ENCODE measurements around the gene STK25.

Gene STK25

DNA sequence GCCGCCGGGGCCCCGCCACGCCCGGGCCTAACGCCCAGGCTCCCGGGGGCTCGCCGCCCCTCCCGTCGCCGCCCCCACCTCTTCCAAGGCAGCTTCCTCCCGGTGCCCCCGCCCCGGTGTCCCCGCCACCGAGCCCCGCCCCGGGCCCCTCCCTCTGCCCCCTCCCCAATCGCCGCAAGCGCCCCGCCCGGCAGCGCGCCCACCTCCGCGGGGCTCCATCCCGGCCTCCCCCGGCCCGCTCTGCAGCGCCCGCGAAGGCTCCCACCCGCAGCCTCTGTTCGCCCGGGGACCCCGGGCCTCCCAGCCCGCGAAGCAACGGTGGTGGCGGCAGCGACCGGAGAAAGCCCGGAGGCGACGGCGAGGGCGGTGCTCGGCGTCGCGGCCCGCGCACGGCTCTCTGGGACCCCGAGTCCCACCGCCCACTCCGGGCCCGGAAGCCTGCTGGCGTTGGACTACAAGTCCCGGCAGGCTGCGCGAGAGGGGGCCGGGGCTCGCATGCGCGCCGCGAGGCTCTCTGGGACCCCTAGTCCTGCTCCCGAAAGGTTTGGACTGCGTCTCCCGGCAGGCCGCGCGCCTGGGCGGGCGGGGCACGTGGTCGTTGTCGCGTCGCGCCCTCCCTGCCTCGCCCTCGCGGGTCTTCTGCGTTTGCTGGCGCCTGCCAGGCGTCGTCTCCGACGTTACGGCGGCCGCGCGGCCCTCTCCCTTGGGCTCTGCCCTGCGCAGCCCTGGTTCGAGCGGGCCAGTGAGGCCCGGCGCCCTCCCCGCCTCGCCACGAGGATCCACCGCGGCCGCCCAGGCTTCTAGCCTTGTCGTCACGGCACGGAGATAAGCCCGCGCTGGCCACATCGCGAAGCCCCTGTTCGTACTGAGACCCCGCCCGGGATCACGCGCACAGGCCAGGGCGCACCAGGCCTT lies at the start of gene STK25:
Gene STK25 (minus strand): TSS at position 345 of the 915 bp plus-strand sequence. CDS start 549 bp downstream, outside the sequence.
- DNase-seq = peak; percentile 92

DNA sequence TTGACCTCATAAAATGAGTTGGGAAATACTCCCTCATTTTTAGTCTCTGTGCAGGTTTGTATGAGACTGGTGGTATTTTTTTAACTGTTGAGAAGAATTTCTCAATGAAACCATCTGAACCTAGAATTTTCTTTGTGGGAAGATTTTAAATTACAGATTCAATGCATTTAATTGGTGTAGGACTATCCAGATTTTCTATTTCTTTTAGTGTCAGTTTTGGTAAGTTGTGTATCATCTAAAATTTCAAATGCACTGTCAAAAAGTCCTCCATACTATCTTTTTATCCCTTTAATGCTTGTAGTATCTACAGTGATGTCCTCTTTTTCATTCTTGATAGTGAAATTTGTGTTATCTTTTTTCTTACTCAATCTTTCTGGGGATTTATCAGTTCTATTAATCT lies 48.4 kb upstream of the STK25 start:
- no peak for DNase-seq

DNA sequence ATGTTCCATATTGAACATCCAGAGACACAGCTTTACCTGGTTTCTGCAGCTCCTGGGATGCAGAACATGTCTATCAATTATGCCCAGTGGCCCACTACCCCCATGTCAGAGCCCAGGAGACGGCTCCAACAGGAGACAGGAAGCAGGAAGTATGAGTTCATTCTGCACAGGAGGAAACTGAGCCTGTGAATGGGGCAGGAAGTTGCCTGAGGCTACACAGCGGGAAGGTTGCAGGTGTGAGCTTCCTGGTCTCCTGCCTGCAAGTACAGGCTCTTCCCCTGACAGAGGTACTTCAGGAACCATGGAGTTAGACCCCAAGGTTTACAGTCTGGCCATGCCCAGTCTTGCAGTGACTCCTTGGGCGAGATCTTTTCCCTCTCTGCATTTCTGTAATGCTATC lies 47.3 kb upstream of the STK25 start:
- DNase-seq = no peak

DNA sequence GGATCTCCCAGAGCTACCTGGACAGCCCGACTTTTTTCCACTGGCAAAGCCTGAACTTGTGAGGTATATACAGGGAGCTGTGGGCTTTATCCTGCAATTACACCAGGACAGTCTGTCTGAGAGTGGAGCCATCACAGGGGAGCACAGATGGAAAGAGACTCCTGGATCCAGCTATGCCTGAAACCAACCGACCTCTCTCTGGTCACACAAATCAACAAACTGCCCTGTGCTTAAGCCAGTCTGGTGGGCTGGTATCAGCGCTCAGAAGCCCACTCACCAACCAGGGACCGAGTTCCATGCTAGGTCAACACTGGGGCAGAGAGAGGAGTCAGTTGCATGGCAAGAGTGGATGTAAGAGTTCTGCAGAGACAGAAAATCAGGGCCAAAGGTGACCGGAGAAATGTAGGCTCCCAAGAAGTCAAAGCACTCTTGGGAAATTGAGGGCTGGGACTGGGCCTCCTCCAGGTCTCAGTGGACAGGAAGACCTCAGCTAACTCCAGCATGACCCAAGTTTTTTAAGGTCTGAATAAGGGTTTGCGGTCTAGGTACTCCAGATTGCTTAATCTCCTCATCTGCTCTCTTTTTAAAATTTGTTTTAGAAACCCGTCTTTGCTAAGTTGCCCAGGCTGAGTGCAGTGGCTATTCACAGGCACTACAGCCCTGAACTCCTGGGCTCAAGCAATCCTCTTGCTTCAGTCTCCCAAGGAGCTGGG lies 46.4 kb upstream of the STK25 start:
- DNase-seq = no peak

DNA sequence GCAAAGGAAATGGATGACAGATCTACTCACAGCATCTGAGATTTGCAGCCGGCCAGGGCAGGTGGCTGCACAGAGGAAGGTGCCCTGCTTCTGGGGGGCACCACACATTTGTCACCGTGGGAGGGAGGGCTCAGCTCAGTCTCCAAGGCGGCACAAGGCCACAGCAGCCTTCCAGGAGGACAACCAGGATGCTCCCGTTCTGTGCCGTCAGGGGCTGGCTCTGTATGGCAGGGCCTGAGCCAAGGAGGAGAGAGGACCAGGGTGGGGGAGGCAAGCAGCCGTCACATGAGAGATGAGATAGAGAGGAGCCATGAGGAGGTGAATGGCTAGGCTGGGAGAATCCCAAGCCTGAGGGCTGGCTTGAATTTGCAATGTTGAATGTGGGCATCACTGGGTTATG lies 45.6 kb upstream of the STK25 start:
- no peak for DNase-seq

DNA sequence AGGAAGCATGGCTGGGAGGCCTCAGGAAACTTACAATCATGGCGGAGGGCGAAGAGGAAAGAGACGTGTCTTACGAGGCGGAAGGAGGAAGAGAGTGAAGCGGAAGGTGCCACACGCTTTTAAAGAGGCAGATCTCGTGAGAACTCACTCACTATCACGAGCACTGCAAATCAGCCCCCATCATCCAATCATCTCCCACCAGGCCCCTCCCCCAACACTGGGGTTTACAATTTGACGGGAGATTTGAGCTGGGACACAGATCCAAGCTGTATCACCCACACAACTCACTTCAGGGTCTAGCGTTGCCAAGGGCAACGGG lies 45.1 kb upstream of the STK25 start:
- no peak for DNase-seq

DNA sequence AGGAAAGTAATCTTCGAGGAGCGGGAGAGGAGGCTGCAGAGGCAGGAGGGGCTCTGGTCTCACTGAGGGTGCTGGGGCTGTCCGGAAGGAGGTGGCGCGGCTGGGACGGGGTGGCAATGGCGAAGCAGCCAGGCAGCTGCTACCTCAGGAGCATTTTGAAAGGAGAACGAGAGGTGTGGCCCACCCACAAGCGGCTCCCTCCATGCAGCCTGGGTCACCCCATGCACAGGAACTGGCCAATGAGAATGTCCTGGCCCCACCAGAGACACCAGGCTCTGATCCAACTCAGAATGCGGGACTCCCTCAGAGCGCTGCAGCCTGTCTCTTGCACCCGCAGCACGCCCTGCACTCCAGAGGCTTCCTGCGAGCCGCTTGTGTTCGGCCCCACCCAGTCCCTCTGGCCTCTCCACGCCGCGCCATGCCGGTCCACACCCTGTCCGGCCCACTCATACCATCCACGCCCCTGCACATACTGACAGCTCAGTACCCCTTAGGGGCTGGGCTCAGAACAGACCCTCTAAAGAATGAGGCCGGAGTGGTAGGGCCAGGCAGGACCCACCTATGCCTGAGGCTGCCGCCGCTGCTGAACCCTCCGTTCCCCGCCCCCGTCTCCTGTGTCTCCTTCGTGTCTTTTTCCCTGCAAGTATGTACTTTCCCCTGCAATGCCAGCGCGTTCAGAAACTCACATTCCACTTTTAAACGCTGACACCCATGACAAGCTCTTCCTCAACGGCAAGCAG lies 43.8 kb upstream of the STK25 start:
- DNase-seq = no peak

DNA sequence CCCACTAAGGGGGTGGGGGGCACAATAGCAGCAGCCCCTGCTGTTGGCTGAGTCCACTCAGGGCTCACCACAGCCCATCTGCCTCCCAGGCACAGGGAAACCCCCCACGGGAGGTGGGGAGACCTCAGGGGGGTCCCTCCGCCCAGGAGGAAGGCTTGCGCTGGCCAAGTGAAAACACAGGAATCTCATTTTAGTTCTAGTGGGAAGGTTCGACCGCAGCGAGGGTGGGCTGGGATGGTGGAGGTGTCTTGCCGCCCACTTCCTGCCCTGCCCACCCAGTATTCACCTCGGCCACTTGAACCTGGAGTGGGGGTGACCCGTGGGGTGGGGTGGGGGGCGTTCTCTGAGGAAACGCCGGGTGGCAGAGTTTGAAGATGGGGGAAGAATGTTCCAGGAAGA lies 43.2 kb upstream of the STK25 start:
- DNase-seq = no peak

DNA sequence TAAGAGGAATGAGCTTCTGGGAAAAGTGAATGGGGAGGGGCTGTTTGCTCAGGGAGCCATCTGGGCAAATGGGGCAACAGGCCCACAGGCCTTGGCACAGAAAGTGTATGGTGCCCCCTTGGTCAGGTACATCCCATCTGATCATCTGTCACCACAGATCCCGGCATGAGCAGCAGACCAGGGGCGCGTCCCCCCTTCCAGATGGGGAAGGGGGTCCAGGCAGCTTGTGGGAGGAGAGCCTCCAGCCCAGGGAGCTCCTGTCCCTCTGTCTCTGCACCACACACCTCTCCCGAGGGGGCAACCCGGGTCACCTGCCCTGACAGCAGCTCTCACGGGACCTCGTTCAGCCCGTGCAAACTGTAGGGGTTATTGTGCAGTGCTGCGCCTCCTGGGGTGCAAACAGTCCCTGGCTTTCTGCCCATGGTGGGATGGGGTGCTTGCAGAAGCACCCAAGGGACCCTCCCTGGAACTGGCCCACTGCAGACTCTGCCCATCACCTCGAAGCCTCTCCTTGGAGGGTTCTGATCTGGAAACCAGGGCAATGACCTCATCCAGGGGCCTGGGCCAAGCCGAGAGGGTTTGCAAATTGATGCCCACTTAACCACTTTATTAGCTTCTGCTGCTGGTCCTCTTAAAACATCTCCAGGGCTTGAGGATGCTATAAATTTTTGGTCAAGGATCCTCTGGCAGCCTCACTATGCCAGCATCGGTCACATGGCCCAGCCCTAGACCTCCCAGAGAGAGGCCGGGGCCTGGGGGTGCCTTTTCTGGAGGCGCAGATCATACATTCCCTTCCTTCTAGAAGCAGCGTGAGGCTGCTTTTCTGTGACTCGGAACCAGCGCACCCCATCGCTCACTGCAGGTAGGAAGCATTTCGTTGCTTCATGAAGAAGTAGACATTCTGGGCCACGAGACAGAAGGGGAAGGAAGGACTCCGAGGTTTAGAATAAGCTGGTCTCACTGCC lies 42.5 kb upstream of the STK25 start:
- no peak for DNase-seq

DNA sequence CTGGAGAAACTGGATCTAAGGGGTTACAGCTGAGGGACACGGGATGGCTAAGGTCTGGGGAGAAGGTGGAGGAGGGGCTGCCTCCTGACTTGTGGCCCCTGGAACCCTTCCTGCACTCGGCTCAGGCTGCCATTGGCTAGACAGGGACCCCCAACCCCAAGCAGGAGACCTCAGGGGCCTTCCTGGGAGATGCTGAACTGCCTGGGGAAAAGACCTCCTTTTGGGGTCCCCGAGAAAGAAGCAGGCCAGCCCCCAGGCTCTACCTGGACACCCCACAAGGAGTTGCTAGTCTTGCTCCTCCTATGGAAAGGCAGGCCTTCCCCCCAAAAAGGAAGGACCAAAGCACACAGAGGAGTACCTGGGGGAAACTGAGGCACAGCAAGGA lies 40.1 kb upstream of the STK25 start:
- DNase-seq = no peak

DNA sequence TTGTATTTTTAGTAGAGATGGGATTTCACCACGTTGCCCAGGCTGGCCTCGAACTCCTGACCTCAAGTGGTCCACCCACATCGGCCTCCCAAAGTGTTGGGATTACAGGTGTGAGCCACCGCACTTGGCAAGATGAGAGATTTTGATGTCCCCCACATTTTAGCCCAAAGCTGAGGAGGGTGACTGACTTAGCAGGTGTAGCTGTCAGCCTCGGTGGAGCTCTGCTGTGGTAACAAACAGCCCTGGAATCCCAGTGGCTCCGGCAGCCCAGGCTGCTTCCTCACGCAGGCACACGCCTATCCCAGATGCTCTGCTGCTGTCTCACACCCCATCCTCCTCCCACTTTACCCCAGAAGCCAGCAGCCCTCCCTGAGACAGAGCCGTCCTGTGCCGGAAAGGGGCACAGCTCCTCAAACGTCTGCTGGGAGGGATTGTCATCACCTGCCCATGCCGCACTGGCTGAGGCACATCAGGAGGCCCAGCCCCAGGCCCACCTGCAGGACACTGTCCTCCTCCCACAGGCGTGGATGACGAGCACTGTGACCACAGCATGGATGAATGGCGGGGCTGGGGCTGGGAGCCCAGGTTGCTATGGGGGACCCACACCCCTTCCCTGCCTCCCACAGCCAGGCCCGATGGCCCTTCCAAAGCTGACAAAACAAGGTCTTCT lies 39.5 kb upstream of the STK25 start:
- DNase-seq = no peak

DNA sequence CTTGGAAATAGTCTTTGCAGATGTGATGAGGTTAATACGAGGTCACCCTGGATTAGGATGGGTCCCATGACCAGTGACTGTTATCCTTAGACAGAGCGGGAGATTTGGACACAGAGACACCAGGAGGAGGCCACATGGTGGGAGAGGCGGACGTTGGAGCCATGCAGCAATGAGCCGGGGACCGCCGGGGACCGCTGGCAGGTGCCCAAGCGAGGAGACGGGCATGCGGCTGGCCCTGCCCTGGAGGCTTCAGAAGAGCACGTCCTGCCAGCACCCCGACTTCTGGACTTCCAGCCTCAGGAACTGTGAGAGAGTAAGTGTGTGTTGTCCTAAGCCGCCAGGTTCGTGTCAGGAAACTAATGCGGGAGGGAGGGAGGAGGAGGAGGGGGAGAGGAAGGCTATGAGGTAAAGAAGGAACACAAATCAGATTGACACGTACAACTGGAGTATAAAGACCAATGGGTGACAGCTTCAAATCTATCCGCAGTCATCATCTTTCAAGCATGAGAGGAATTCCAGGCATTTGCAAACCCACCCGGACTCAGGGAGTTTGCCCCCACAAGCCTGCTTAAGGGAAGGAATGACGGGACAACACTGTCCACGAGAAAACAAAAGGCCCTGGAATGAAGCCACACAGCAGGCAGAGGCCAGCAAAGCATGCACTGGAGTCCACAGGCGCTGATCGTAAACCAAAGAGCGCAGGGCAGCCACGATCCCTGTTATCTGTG lies 38.6 kb upstream of the STK25 start:
- peak; percentile 95 for DNase-seq

DNA sequence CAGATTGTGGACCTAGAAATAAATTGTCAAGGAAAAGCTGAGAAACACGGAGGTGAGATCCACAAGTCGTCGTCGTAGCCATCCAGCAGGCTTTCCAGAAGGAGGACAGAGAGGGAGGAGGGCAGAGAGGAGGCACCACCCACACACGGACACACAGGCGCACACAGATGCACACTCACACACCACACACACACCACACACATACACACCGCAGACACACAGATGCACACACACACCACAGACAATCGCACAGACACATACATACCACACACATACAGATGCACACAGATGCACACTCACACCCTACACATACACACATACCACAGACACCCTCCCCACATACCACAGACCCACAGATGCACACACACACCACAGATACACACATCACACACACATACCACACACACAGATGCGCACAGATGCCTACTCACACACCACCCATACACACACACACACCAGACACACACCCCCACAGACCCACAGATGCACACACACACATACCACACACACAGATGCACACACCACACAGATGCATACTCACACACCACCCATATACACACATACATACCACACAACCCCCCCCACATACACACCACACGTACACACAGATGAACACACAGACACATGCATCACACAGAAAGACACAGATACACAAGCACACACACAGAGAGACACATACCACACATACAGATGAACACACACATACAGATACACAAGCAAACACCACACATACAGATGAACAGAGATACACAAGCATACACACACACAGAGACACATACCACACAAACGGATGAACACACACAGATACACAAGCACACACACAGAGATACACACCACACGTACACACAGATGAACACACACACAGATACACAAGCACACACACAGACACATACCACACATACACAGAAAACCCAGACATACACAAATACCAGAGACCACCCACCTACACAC lies 37.4 kb upstream of the STK25 start:
- DNase-seq = no peak

DNA sequence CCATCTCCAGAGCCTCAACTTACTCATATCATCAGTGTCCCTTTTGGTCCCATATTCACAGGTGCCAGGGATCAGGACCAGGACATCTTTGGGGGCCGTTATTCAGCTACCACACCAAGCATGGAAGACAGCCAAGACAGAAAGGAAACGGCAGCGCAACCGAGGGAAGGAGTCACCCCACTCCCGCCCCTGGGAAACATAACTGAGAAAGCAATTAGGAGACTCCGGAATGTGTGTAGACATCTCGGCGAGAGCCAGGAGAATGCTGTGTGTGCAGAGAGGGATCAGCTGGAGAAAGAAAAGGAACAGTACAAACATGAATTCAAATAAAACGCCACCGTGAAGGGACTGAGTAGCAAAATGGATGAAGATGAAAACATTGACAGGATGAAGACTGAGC lies 36.7 kb upstream of the STK25 start:
- DNase-seq = peak; percentile 61

DNA sequence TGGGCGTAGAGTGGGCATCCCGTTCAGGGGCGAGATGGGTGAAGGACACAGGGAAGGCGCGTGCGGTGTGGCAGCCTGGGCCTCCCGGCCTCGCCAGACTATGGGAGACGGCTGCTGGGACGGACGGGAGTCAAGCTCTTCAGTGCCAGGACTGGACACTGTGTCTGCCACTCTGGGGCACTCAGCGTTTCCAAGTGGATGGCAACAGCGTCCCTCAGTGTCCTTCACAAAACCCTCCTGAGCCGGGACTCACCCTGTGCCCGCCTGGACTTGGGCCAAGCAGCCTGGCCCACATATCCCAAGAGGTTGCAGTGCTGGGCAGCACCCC lies 33.9 kb upstream of the STK25 start:
- DNase-seq = no peak

DNA sequence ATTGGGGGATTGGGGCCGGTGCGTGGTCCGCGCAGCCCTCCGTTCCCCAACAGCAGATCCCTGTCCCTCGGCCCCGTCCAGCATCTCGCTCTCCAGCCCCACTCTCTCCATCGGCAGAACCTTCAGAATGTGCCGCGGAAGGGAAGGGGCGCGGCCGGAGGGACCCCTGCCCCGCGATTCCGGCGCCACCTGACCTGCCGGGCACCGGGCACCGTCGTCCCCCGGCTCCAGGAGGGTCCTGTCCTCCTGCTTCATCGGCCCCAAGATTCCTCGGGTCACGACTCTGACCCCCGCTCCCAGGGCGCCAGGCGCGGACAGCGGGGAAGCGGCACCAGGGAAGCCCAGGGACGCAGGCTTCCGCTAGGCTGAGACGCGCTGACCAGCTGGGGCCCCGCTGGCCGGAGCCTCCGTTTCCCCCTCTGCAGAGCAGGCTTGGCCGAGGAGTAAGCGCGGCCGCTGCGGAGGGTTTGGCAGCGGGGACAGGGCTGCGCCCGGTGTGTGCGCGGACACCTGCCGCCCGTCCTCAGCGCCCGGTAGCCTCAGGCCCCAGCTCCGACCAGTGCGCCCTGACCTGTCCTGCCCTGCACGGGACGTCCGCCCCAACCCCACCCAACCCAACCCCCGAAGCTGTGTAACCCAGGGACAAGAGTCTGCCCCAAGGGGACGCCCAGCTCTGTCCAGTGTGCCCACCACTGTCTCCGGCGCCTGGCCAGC lies 33.3 kb upstream of the STK25 start:
- no peak for DNase-seq

DNA sequence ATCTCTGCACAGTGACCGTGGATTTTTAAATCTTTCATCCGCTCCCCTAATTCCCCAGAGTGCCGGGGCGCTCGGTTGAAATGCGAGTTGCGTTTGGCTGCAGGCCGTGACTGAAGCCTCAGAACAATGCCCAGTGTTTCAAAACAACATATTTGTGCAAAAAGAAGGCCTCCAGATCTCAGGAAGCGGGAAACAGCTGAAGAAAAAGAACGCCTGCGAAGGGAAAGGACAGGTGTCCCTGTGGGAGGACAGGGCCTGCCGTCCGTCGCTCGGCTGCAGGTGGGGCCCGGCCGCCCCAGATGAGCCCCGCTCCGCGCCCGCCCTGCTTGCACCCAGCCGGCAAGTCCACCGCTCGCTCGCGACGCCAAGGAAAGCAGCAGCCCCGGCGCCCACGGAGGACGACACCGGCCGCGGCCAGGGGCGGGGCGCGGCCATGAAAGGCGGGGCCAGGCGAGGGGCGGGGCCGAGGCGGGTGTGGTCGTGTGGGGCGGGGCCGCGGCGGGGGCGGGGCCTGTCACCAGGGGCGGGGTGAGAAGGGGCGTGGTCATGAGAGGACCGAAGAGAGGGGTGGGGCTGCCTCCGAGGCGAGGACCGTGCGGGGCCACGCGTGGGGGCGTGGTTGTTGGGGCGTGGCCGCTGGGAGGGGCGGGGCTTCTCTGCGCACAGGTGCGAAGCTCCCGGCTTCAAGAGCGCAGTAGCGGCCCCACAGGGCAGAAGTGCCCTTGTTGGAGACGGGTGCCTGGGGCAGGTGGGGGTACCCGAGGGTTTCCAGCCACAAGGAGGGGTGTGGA lies 32.6 kb upstream of the STK25 start:
- no peak for DNase-seq

DNA sequence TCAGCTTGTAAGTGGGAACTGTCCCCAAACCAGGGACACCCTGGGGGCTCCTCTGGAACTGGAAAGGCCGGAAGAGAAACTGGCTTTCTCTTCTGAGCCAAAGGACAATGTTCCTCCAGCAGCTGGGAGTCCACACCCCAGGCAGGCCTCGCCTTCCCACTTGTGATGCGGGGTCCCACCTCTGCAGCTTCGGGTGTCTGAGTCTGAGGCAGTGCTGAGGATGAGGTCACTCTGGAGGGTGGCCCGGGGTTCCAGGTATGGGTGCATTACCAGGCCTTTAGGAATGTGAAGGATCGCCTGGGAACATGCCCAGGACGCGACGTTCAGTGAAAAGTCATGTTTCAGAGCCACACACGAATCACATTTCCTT lies 32.0 kb upstream of the STK25 start:
- DNase-seq = peak; percentile 14
